ENCODE data around the gene IDS.

DNA sequence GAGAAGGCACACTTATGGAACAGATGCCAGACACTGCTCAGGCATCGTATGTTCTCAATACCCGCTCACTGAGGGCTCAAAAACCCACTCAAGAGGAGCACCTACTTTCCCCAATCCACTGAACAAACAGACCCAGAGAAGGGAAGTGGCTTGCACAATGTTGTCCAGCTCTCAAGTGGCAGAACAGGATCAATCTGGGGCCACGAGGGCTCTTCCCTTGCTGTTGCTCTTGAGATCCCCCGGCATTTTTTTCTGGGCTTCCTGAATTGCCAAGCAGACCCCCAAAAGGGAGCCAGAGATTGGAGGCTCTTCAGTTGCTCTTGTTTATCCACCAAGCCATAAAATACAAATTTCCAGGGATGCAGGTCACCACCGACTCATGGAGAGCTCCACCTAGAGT, 35.7 kb downstream of the IDS start:
- TF ChIP-seq, protein P1, sequence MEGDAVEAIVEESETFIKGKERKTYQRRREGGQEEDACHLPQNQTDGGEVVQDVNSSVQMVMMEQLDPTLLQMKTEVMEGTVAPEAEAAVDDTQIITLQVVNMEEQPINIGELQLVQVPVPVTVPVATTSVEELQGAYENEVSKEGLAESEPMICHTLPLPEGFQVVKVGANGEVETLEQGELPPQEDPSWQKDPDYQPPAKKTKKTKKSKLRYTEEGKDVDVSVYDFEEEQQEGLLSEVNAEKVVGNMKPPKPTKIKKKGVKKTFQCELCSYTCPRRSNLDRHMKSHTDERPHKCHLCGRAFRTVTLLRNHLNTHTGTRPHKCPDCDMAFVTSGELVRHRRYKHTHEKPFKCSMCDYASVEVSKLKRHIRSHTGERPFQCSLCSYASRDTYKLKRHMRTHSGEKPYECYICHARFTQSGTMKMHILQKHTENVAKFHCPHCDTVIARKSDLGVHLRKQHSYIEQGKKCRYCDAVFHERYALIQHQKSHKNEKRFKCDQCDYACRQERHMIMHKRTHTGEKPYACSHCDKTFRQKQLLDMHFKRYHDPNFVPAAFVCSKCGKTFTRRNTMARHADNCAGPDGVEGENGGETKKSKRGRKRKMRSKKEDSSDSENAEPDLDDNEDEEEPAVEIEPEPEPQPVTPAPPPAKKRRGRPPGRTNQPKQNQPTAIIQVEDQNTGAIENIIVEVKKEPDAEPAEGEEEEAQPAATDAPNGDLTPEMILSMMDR (IDR thresholded peaks at IDR 0.05) = no peak
- TF ChIP-seq POLR2A (IDR thresholded peaks at IDR 0.05) = no peak

Data from ovary (tissue), 3 donors.